Measurements from ENCODE around the gene SCRN1.

- TF ChIP-seq, protein P1, sequence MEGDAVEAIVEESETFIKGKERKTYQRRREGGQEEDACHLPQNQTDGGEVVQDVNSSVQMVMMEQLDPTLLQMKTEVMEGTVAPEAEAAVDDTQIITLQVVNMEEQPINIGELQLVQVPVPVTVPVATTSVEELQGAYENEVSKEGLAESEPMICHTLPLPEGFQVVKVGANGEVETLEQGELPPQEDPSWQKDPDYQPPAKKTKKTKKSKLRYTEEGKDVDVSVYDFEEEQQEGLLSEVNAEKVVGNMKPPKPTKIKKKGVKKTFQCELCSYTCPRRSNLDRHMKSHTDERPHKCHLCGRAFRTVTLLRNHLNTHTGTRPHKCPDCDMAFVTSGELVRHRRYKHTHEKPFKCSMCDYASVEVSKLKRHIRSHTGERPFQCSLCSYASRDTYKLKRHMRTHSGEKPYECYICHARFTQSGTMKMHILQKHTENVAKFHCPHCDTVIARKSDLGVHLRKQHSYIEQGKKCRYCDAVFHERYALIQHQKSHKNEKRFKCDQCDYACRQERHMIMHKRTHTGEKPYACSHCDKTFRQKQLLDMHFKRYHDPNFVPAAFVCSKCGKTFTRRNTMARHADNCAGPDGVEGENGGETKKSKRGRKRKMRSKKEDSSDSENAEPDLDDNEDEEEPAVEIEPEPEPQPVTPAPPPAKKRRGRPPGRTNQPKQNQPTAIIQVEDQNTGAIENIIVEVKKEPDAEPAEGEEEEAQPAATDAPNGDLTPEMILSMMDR (conservative IDR thresholded peaks at IDR 0.05 in 1 of 2, IDR thresholded peaks at IDR 0.05 in 1 of 2; ENCODE audit: extremely low read depth in 1 of 2, insufficient read depth in 1 of 2, low read depth in 1 of 2, low read length in 2 of 2), result no peak
- no peak for TF ChIP-seq EZH2 (IDR thresholded peaks at IDR 0.05; ENCODE audit: borderline replicate concordance, low read length)
Observed at GRCh38 chr7:29980151-29980550, 9.4 kb downstream of the SCRN1 start.

Measured in mammary epithelial cell (primary cell).